Stimulated activated CD4-positive, alpha-beta T cell treated with anti-CD3 and anti-CD28 coated beads, Interleukin-12 subunit alpha, Interleukin-12 subunit beta, amount 100 ng/mL, for 24 hours (primary cell): ENCODE measurements around the gene OR51I1.

Experiments used
- DNase-seq, 2 experiments: peaks; one replicate each; pipeline ENCODE4 v3.0.0-alpha.2; 2020; ENCODE audit warnings: low read depth in 2 of 2

OR51I1 gene

DNA sequence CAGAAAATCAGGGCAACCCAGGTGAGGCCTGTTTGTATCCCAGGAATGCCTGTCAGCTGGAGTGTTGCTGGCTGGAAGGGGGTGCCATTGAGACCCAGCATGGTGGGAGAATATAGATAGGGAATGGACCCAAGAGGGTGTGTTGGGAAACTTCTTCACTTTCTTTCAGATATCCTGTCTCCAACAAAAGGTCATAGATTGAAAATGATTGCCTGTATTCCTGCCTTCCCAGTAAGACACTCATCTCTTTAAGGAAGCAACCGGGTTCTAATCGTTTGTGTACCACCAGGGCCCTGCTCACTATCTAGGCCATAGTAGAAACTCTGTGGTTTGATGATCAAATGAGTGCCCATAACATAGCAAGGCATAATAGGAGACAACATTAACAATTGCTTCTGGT, at the start of gene OR51I1:
Gene OR51I1, minus strand, starts transcription at position 101 of the 400 bp plus-strand sequence. Its CDS starts 0 bp downstream, at position 101.
- DNase-seq = no peak

GRCh38 chr11:5489576-5490357, 48.5 kb upstream of the OR51I1 start:
- no peak for DNase-seq

GRCh38 chr11:5488798-5489399, 47.6 kb upstream of the OR51I1 start:
- no peak for DNase-seq

- DNase-seq = no peak
Measured at GRCh38 chr11:5488385-5488784, 47.1 kb upstream of the OR51I1 start, which contains the start of gene OR52D1. TSS of gene OR52D1 (plus strand) at chr11:5488685. CDS start at chr11:5488707, 22 bp downstream.

DNA sequence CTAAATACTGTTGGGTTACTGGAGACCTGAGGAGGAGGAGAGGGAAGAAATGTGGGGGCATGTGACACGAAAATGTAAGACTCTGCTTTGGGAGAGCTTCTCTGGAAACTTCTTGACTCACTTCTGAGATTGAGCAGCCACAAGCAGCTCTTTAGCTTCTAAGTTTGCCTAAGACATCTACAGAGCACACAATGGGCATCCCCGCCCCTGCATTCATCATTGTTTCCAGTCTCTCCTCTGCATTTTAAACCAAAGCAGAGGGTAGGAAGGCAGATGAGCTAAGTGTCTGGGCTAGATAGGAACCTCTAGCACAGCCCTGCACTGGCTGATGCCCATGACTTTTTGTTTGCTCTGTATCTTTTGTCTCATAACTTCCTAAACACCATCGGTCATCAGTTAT, 45.1 kb upstream of the OR51I1 start:
- DNase-seq = no peak

GRCh38 chr11:5486003-5486402, 44.7 kb upstream of the OR51I1 start:
- DNase-seq = no peak

GRCh38 chr11:5476186-5476819, 35.0 kb upstream of the OR51I1 start:
- DNase-seq = no peak

GRCh38 chr11:5473921-5474320, 32.6 kb upstream of the OR51I1 start:
- no peak for DNase-seq

GRCh38 chr11:5467527-5467926, 26.2 kb upstream of the OR51I1 start:
- DNase-seq = no peak

- DNase-seq = no peak
Measured at GRCh38 chr11:5460983-5461621, 19.8 kb upstream of the OR51I1 start.

DNA sequence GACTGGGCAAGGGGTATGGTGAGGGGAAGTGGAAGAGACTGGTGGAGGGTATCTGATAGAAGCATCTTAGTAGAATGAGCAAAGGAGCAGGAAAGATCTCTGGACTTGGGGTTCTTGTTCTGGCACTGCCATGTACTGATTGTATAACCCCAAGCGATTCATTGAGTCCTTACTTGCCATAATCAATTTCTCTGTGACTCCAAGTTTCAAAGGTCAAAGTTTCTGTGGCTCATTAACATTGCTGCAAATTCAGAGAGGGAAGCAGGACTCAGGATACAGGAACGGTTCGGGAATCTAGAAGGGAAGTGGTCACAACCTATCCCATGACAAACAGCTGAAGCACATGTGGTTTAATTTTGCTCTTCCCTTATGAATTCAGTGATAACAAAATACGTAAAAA, 8.1 kb upstream of the OR51I1 start:
- DNase-seq = no peak

GRCh38 chr11:5449023-5449422, 7.7 kb upstream of the OR51I1 start, which contains the start of gene OR51I2:
TSS of gene OR51I2 (plus strand) at chr11:5449323. CDS start at chr11:5453489, 4,166 bp downstream.
- DNase-seq = no peak

GRCh38 chr11:5443835-5444393, 2.6 kb upstream of the OR51I1 start:
- DNase-seq = no peak

GRCh38 chr11:5423131-5423530, 18.2 kb downstream of the OR51I1 start:
- DNase-seq = no peak

DNA sequence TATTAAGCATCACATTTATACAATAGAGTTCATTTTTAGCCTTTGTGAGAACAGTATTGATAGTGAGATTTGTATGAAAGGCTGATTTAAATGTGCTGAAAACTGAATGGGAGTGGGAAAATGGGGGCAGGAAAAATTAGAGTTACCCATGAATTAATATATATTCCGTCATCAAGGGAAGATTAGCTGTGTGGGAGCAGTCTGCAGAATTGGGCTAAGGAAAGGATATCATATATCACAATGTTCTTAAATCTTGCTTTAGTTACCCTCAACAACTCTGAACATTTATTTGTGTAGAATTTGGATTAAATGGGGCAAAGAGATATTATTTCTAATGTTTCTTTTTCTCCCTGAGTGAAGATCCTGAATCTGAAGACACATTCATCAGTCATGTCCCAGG, 19.5 kb downstream of the OR51I1 start, which contains the start of gene OR51Q1:
Gene OR51Q1, plus strand, starts transcription at position 301 of the 400 bp plus-strand sequence. Its CDS starts 90 bp downstream, at position 391.
- no peak for DNase-seq

DNA sequence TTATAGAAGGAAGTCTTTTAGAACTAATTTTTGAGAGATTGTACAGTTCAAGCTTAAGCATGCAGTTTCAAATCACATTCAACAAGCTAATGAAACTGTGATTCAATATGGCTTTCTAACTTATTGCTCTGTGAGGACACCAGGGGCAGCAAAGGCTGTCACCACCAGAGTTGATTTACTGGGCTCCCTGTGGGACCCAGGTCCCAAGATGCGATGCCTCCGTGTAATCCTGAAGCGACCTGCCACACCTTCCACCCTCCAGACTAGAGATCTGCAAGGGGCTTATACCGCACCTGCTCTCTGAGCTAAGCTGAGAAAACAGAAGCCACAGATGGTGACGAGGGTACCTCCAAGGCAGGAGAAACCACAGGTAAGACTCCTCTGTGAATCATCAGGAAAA, 20.3 kb downstream of the OR51I1 start:
- DNase-seq = no peak

- no peak for DNase-seq
Measured at GRCh38 chr11:5405173-5405572, 36.1 kb downstream of the OR51I1 start.

DNA sequence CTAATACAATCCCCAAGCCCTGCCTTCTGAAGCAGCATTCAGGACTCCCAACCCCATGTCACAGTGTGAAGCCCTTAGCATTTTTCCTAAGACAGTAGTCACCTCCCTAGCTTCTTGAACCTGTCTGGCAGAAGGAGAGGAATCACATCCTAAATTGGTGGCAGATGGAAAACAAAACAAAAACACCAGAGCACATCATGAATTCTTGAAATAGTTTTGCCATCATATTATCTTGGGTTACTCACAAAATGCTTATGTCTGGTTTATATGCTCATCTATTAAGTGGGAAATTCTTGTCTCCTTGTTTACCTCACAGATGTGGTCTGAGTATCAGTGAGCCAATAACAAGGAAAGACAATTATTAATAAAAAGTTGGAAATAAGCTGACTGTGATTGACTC, 42.4 kb downstream of the OR51I1 start:
- no peak for DNase-seq

- no peak for DNase-seq
Measured at GRCh38 chr11:5394091-5394490, 47.2 kb downstream of the OR51I1 start.
